Tibial artery (tissue), 4 donors: ENCODE results near the gene BRF1.

Experiments used
- DNase-seq, 2 donors: peaks; one replicate each; pipeline ENCODE4 v3.0.0-alpha.2; 2019
- H3K27ac ChIP-seq, 2 donors: fragments of 200-600 bp; sonication (generic) in 1 of 2; 1 replicate in 1 of 2; 2 replicates in 1 of 2; pipeline ENCODE4 v1.5.1; 2018 to 2019; ENCODE audit warnings: mild to moderate bottlenecking in 1 of 2
- H3K27me3 ChIP-seq, 2 donors: fragments of 200-600 bp; sonication (generic) in 1 of 2; one replicate each; pipeline versions ENCODE4 v1.5.1 to v1.6.0; 2016 to 2019
- H3K36me3 ChIP-seq, 3 donors: fragments of 200-600 bp; sonication (generic) in 2 of 3; one replicate each; pipeline ENCODE4 v1.5.1; 2016 to 2019; ENCODE audit warnings: mild to moderate bottlenecking in 2 of 3
- H3K4me1 ChIP-seq, 4 donors: fragments of 200-600 bp; sonication (generic) in 2 of 4; 1 replicate in 3 of 4; 2 replicates in 1 of 4; pipeline ENCODE4 v1.5.1; 2016 to 2019
- H3K4me3 ChIP-seq, 2 donors: fragments of 200-600 bp; sonication (generic) in 1 of 2; 1 replicate in 1 of 2; 2 replicates in 1 of 2; pipeline ENCODE4 v1.5.1; 2018 to 2019; ENCODE audit warnings: mild to moderate bottlenecking in 2 of 2
- H3K9me3 ChIP-seq, 3 donors: fragments of 200-600 bp; sonication (generic) in 1 of 3; one replicate each; pipeline ENCODE4 v1.5.1; 2016 to 2019
- intact Hi-C: fragments of 100-400 bp; cut with DNase I; formaldehyde crosslinking; loops from one replicate; pipeline ENCODE4 v1.15.0; 2023; ENCODE audit warnings: low total_unique reads
- TF ChIP-seq, protein P1 (sequence below), 2 experiments: fragments of 200-600 bp in 1 of 2; fragments of 450-650 bp in 1 of 2; IDR thresholded peaks; one replicate each; pipeline ENCODE4 v1.5.1; 2017 to 2019; ENCODE audit warnings: antibody characterized with exemption in 2 of 2, mild to moderate bottlenecking in 1 of 2, moderate library complexity in 1 of 2

Gene BRF1

DNA sequence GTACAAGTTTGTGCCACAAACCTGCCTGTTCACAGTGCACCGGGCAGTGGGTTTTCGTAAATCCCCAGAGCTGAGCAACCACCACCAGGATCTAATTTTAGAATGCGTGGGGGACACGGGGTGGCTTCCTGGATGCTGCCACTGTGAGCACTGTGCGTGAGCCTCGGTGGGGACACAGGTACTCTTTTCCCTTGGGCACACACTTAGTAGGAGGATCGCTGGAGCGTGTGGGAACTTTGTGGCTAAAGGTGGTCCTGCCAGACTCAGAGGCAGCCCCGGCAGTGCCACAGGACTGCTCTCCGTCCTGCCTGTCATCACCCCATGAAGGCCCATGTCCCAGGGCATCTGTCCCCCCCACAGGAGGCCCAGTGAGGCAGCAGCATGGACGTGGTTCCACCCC is 31.4 kb downstream of the BRF1 start:
- no peak for DNase-seq
- intact Hi-C loops = no loop called here
- no peak overlapping the region for H3K4me3 ChIP-seq
- no peak overlapping the region for H3K27ac ChIP-seq
- H3K36me3 ChIP-seq = peaks cover 9 to 30% (median 11%) of the 10 kb centered on the region in 3 donors
- TF ChIP-seq, protein P1, sequence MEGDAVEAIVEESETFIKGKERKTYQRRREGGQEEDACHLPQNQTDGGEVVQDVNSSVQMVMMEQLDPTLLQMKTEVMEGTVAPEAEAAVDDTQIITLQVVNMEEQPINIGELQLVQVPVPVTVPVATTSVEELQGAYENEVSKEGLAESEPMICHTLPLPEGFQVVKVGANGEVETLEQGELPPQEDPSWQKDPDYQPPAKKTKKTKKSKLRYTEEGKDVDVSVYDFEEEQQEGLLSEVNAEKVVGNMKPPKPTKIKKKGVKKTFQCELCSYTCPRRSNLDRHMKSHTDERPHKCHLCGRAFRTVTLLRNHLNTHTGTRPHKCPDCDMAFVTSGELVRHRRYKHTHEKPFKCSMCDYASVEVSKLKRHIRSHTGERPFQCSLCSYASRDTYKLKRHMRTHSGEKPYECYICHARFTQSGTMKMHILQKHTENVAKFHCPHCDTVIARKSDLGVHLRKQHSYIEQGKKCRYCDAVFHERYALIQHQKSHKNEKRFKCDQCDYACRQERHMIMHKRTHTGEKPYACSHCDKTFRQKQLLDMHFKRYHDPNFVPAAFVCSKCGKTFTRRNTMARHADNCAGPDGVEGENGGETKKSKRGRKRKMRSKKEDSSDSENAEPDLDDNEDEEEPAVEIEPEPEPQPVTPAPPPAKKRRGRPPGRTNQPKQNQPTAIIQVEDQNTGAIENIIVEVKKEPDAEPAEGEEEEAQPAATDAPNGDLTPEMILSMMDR (IDR thresholded peaks at IDR 0.05) = no peak
- H3K27me3 ChIP-seq = no peaks in the 10 kb centered on the region
- peaks cover 0 to 3% (median 0%) of the 10 kb centered on the region in 4 donors for H3K4me1 ChIP-seq
- no peaks in the 10 kb centered on the region for H3K9me3 ChIP-seq

DNA sequence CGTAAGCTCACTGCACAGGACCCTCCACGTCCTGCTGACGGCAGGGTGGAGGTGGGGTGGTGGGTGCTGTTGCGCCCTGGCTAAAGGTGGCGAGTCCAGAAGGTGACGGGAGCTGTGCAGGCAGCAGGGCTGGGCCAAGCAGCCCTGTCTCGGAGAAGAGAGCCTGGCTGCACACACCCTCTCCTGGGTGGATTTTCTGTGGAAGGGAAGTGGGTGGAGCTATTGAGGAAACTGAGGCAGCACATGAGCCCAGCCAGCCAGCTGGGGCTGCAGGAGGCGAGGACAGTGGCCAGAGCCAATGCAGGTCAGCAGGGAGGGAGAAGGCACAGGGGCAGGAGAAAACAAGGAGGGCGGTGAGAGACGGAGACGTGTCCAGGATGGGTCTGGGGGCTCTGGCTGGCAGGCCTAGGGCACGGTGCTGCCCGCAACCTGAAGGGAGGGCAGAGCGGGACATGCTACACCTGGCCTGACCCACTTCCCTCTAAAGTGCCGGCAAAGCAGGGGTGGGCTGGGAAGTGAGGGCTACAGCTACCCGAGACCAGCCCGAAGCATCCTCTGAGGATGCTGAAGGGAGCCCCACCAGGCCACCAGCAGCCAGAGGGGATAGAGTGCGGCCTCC is 32.0 kb downstream of the BRF1 start:
- intact Hi-C loops = no loop called here

GRCh38 chr14:105267820-105268548 is 32.8 kb downstream of the BRF1 start:
- DNase-seq = no peak
- TF ChIP-seq, protein P1 (IDR thresholded peaks at IDR 0.05) = no peak
- Histone ChIP-seq H3K36me3 (peaks cover 14 to 41% (median 23%) of the 10 kb centered on the region in 3 donors), H3K4me3 (no peak overlapping the region), H3K9me3 (no peaks in the 10 kb centered on the region), H3K27me3 (no peaks in the 10 kb centered on the region), H3K4me1 (peaks cover 0 to 3% (median 0%) of the 10 kb centered on the region in 4 donors), H3K27ac (no peak overlapping the region)
- intact Hi-C loops = no loop called here

More for the DNA sequence above, 32.0 kb downstream of the BRF1 start:
- Histone ChIP-seq H3K27ac (no peak overlapping the region), H3K27me3 (no peaks in the 10 kb centered on the region), H3K9me3 (no peaks in the 10 kb centered on the region), H3K4me1 (peaks cover 0 to 3% (median 0%) of the 10 kb centered on the region in 4 donors), H3K4me3 (no peak overlapping the region), H3K36me3 (peaks cover 14 to 36% (median 16%) of the 10 kb centered on the region in 3 donors)
- DNase-seq = no peak
- TF ChIP-seq, protein P1 (IDR thresholded peaks at IDR 0.05) = no peak

- DNase-seq = peak in 1 of 2 donors; percentile 60
These were observed 39.0 kb downstream of the BRF1 start for GRCh38 chr14:105261781-105262180.

DNA sequence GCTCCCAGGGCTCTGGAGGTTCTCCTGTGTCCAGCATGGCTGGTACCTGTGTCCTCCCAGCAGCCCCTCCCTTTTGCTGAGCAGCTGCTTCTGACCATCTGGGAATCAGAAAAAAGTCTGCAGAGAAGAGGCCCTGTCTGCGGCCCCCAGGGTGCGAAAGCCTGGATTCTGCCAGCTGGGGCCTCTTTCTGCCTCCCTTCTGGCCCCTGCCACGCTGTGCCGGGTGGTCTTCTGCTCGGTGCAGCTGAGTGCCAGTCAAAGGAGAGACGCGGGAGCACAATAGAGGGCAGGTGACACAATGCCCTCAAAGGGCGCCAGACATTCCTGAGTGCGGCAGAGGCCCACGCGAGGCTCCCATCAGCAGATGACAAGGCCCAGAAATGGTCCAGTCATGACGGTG is 39.8 kb downstream of the BRF1 start:
- Histone ChIP-seq H3K9me3 (no peaks in the 10 kb centered on the region), H3K4me3 (no peak overlapping the region), H3K36me3 (peaks cover 7 to 52% (median 25%) of the 10 kb centered on the region in 3 donors), H3K4me1 (no peaks in the 10 kb centered on the region), H3K27me3 (no peaks in the 10 kb centered on the region), H3K27ac (no peak overlapping the region)
- no peak for DNase-seq
- TF ChIP-seq, protein P1 (IDR thresholded peaks at IDR 0.05) = no peak
- intact Hi-C loops = no loop called here

More at GRCh38 chr14:105261781-105262180, 39.0 kb downstream of the BRF1 start:
- Histone ChIP-seq H3K27ac (no peak overlapping the region), H3K4me3 (no peak overlapping the region), H3K27me3 (no peaks in the 10 kb centered on the region), H3K36me3 (peaks cover 7 to 44% (median 25%) of the 10 kb centered on the region in 3 donors), H3K9me3 (no peaks in the 10 kb centered on the region), H3K4me1 (no peaks in the 10 kb centered on the region)
- intact Hi-C loops = no loop called here
- TF ChIP-seq, protein P1 (IDR thresholded peaks at IDR 0.05) = no peak
